ENCODE measurements around the gene RDH5.

GRCh38 chr12:55744340-55745030, 24.3 kb downstream of the RDH5 start:
- TF ChIP-seq POLR2A (IDR thresholded peaks at IDR 0.05; ENCODE audit: low read depth) (no peak), CTCF (IDR thresholded peaks at IDR 0.05) (no peak)
